ENCODE results near the gene IQCK.

IQCK gene

DNA sequence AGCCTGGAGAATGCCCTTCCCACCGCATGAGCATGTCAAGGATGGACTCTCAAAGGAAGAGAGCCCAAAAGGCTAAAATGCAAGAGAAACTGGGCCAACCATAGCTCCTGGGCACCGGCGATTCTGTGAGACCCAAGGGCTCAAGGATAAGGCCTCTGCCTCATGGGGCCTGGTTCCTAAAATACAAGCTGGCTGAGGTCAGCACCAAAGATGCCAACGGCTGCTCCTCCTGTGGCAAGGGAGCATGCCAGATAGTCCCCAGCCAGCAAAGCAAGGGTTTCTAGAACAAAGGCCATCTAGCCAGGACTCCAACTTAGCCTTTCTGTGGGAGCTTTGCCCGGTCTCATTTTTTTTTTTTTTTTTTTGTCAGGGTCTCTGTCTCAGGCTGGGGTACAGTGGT lies 146.5 kb downstream of the IQCK start:
- no peak for DNase-seq

DNA sequence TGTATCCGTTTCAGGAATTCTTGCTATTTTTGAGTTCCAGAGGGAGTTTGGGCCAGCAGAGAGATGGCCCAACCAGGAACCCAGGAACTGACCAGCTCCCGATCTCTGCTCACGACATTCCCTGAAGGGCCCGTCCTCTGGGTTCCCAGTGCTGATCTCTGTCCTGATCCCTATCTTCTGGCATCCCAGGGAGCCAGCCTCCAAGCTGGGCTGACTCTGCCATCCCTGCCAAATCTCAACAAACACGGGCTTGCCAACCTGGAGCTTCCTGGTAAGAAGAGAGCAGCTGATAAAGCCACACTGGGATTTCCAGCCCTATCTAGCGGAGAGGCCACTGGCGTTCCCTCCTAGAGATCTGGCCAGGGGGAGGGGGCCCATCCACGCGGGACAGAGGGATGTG lies 150.3 kb downstream of the IQCK start:
- no peak for DNase-seq

DNA sequence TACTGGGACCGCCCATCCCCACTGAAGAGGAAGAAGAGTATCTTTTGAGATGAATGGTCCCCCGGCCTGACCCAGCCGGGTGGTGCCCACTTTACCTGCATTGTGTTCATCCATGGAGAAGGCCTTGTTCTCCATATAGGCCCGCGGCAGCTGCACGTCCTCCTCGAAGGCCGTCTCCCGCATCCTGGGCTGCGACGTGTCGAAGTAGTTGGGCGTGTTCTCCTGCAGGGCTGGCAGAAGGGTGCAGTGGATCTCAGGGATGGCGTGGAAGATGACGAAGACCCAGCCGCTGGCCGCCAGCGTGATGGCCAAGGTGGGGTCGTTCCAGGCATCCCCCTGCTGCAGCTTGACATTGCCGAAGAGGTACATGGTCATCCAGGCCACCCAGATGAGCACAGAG lies 153.7 kb downstream of the IQCK start:
- DNase-seq: no peak

DNA sequence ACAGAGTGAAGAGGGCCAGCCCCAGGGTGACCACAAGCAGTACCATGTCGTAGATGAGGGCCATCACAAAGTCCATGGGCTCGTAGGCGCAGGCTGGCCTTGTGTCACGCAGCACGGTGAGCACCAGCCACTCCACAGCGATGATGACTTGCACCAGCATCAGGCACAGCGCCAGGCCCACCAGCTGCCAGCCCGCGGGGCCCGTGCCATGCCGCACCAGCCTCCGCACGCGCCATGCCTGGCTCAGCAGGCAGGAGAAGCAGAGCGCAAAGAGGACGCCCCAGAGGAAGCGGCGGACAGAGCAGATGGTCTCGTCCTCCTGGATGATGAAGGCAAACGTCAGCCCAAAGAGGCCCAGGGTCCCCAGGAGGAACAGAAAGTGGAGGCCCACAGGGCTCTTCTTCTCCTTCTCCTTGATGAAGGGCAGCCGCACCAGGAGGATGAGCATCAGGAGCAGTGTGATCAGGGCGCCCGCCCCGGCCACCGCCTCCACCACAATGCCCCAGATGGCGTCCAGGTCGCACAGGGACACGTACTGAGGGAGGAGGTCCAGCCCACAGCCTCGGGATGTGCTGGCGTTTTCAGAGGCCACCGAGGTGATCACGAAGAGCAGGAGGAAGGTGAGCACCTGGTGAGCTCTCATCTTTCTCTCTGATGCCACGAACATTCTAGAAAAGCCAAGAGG lies 154.2 kb downstream of the IQCK start:
- DNase-seq: no peak

DNA sequence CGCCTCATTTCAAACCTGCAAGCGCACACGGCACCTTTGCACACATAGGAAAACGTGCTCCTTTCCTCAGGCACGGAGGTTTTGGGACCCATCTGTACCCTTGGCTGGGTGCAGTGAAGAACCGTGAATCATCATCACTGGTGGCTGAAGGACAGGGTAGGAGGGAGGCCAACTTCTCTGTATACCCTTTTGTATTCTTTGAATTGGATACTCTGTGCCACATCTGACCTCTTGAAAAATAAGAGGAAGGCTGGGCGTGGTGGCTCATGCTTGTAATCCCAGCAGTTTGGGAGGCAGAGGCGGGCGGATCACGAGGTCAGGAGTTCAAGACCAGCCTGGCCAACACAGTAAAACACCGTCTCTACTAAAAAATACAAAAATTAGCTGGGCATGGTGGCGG lies 154.9 kb downstream of the IQCK start:
- DNase-seq: no peak

DNA sequence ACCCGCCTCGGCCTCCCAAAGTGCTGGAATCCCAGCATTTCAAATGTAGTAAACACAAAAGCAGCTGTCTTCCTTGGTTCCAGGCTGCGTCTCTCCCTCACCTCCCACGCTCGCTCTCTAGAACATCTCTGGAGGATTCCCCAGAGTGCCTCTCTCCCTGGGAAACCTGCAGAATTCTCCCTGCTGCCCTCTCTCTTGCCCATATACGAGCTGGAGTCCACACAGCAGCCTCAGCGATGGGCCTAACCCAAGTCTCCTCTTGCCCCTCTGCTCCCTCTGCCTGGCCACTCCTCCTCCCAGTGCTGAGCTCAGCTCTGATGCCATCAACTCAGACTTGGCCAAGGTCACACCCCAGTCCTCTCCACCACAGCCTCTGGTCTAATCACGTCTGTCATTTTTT lies 156.0 kb downstream of the IQCK start:
- DNase-seq: no peak

DNA sequence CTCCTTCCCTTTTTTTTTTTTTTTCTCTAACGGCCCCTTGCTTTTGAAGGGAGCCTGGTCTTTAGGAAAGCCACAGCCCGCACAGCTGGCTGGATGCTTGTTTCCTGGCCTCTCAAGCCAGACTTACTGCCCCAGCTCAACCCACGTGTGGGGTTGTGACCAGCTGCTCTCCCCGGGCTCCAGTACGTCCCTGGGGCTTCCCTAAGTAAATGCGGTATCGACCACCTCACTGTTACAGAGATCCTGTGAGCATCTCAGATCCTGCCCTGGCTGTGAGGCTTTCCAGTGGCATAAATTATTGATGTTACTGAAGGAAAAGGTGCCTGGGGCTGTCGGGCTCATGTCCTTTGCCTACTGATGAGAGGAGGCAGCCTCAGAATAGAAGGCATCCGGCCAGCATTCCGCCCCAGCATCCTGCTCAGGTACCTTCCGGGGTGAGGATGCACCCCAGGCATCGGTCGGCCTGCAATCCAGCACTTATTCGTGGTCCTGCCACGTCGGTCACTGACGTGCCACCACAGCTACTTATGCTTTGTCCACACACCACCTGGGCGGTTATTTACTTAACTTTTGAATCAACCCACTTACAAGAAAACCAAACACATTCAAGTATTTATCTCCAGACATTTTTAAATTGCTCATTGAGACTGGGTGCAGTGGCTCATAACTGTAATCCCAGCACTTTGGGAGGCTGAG lies 156.9 kb downstream of the IQCK start:
- peak in 1 of 2 experiments; percentile 11 for DNase-seq

DNA sequence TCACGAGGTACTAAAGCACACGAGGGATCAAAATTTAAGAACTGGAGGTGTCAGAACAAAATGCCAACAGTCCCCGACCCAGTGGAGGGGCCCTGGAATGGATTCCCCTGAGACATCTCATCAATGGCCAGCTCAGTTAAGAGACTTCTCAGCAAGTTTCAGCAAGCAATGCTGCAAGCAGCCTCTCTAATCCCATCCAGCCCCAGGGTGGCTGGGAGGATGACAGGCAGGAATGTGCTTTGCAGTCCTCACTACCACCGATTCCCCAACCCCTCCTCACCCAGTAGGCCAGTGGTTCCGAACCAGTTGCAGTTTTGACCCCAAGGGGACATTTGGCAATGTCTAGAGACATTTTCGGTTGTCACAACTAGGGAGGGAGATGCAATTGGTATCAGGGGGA lies 157.8 kb downstream of the IQCK start:
- DNase-seq: no peak

DNA sequence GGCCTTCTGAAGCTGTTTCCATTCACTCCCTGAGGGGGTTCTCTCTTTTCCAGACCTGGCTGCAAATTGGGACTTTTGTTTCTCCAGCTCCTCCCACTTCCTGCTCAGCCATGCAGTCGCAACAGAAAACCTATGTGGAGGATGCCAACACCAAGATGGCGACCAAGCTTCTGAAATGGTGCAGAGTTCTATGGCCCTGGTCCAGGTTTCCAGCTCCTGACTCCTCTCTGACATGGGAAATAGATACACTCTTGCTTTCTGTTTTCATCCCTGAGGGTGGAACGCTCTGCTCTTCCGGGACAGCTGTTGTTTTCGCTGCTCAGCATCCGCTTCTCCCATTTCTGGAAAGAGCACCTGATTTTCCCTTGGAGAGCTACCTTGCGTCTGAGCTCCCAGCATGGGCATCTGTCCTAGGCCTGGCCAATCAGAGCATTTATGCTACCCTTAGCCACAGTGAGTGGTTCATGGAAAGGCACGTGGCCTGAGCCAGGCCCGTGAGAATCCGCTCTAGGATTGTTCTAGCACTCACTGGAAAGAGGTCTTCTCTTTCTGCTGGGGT lies 158.5 kb downstream of the IQCK start:
- peak in 1 of 2 experiments; percentile 35 for DNase-seq

DNA sequence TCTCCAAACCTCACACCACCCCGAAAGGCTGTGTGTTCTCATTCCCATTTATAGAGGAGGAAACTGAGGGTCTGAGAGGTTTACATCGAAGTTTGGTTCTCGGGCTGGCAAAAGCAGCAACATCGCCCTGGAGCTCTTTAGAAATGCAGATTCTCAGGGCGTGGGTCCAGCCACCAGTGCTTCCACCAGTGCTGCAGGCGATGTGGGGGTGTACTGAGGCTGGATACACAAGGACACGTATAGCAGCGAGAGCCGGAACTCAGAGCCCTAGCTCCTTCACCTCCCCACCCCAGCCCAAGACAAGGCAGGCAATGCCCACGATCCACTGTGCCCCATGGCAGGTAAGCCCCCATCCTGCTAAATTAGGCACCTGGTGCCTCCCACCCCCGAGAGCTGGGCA lies 160.7 kb downstream of the IQCK start:
- DNase-seq: no peak

DNA sequence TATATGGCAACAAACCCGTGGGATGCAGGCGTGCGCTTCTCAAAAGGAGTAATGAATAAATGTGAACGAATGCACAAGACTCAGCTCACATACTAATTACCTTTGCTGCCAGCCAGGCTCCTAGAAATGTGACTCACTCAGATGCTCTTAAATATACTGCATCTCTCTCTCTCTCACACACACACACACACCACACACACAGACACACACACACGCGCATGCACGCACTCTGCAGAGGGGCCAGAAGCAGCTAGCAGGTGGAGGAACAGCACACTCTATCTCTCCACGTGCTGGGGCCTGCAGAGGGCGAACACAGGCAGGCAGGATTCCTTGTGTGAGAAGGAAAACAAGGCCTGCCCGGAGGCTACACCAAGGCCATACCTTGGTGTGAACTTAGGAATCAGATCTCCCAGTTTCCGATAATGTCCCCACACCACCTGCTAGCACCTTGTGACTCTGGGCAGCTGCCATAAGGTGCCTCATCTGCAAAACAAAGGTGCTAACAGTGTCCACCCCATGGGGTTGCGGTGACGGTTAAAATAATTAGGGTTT lies 161.2 kb downstream of the IQCK start:
- DNase-seq: peak; percentile 91 to 98

DNA sequence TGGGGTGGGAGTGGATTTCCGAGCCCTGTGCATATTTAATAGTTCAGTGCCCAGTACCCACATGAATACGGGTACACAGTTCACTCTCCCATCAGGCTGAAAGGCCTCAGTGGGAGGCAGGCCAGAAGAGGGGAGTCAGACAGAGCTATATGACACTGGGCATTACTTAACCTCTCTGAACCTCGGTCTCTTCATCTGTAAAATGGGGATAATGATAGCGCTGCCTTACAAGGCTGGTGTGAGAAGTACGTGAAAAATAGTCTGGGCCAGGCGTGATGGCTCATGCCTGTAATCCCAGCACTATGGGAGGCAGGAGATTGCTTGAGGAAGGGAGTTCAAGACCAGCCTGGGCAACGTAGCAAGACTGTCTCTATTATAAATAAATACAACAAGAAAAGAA lies 163.0 kb downstream of the IQCK start:
- no peak for DNase-seq

DNA sequence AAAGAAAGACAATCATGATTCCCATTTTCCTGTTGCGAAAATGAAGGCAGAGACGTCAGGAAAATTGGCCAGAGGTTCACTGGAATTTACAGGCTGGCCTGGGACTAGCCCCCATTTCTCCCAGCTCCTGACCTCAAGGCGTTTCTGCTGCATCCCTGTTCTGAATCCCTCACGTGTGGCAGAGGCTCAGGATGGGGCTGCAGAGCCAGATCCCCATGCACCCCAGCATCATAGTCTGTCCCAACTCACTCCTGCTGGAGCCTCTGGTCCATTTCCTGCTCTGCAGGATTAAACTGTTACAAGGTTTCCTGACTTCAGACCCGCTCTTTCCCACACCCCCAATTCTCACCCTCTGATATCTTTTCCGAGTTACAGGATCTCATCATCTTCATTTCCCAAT lies 163.7 kb downstream of the IQCK start:
- peak in 1 of 2 experiments; percentile 30 for DNase-seq

DNA sequence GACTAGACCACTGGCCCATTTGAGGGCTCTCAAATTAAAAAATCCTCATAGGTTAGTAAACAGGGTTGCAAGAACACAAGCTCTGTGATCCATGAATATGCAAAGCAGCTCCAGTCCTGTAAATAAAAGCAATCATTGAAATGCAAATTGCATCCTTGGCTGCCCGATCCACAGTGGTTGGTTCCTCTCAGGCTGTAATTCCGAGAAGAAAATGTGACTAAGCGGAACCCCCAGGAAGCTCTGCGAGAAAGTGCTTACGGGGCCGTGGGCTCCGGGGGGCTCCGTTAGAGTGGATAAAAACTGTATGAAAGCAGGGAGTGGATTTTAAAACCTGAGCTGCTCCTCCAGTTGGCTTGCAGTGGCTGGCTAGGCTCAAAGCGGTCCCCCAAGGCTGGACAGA lies 164.1 kb downstream of the IQCK start:
- peak in 1 of 2 experiments; percentile 30 for DNase-seq

DNA sequence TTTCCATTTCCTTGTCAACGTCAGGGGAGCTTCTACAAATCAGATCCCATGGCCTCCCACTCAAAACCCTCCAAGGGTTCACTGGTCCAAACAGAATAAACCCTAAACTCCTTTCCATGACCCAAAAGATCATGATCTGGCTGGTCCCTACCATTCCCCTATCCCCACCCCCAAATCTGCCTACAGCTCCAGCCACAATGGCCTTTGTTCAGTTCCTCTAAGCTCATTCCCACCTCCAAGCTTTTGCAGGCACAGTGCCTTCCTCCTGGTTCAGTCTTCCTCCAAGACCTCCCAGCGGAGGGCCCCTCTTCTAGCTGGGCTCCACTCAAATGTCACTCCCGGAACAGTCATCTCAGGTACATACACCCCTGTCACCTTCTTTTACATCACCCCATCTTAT lies 164.6 kb downstream of the IQCK start:
- DNase-seq: no peak

DNA sequence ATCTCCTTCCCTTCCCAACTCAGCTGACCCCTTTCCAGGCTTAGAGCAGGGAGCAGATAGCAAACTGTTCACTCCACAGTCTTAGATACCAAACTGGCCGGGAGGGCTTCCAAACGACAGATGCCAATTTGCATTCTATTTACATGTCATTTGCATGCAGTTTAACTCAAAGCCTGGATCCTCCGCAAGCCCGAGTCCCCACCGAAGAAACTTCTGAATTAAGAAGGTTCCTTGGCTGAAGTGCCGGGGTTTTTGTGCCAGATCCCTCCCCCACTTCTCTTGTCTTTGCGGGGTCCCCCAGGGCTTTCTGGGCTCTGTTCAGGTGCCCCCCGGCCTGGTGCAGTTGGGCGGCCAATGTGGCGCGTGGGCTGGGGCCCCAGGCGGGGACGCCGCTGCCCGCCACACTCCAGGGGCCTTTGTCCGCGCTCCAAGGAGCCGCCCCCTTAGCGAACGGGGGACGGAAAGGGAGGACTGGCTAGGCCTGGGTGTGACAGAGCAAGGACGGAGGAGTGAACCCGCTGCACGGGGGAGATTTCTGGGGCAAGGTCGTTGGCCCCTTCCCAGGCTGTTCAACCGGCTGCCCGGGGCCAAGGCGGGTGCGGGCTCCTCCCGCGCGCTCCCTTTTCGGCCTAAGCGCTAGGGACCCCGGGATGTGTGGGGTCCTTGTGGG lies 165.4 kb downstream of the IQCK start:
- peak; percentile 25 to 58 for DNase-seq

DNA sequence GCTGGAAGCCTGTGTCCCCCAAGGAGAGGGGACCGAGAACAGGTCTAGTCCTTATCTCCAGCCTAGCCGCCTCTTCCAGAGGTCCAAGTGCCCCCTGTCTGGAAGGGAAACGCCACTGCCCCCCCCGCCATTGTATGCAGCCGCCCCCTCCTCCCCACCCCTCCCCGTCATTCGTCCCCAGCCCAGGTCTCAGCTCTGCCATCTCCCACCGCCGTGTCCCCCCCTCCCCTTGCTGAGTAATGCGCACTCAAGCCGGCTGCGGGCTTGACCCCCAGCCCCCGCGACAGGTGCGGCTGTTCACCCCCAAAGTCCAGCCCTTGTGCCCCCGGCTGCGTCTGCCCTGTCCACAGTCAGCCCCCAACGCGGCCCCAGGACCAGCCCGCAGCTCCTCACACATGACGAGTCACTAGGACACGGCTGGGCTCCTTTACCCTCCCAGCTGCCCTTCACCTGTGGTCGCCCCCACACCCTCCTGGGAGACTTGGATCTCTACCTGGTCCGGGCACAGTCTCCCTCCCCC lies 166.0 kb downstream of the IQCK start:
- DNase-seq: peak in 1 of 2 experiments; percentile 38

DNA sequence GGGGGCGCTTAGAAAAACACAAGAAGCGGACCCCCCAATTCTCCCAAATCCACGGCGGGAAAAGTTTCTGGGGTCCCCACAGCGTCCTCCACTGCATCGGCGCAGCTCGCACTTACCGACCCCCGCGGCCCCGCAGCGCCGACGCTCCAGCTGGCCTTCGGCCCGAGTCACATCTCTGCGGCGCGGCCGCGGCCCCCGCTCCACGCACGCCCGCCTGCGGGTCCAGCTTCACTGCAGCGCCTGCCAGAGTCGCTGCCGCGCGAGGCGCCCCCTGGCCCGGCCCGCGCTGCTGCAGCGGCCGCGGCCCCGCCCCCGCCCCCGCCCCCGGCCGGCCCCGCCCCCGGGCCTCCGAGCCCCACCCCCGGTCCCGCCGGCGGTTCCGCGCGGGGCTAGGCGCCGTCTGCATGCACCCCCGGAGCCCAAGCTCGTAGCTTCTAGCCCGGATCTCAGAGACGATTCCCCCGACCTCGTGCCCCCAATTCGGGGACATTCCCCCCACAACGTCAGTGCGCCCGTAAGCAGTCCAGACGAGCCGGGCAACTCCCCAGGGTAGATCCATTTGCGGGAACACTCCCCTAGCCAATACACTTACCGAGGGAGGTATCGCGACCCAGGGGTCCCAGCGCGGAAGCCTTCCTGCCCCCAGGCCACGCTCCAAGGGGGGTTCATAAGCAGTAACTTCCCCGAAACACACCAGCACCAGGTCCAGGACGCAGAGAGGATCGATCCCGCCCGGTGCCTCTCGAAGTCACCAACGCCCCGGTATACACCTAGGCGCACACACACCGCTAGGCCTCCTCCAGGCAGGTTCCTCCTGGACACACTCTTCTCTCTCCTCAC lies 166.8 kb downstream of the IQCK start, which contains the start of gene GPRC5B:
Gene GPRC5B, minus strand, starts transcription at position 238 of the 840 bp plus-strand sequence. CDS start 12,003 bp downstream, outside the sequence.
- peak; percentile 46 to 47 for DNase-seq

DNA sequence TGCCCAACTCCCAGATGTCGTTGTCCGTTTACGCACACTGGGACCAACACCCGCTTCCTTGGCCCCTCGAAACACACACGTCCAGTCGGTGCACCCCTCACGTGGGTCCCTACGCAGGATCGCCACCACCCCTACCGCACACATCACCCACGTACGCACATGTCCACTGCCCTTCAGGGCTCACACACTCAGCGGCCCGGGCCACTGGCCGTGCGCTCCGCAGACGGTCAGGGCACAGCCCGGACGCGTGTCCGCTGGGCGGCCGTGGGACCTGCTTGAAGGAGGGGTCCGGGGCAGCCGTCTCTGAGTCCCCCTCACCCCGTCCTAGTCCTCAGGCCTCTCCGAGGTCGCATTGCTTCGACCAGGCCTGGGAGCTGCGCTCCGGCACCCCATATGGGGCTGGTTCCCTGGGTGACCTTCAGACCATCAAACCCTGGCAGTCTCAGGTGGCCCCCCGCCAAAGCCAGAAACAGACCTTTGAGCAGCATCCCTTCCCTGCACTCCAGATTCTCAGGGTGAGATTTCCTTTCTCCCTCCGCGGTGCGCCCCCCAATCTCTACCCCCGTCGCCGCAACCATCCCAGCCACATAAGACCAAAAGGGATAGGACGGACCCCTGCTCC lies 167.5 kb downstream of the IQCK start:
- no peak for DNase-seq

DNA sequence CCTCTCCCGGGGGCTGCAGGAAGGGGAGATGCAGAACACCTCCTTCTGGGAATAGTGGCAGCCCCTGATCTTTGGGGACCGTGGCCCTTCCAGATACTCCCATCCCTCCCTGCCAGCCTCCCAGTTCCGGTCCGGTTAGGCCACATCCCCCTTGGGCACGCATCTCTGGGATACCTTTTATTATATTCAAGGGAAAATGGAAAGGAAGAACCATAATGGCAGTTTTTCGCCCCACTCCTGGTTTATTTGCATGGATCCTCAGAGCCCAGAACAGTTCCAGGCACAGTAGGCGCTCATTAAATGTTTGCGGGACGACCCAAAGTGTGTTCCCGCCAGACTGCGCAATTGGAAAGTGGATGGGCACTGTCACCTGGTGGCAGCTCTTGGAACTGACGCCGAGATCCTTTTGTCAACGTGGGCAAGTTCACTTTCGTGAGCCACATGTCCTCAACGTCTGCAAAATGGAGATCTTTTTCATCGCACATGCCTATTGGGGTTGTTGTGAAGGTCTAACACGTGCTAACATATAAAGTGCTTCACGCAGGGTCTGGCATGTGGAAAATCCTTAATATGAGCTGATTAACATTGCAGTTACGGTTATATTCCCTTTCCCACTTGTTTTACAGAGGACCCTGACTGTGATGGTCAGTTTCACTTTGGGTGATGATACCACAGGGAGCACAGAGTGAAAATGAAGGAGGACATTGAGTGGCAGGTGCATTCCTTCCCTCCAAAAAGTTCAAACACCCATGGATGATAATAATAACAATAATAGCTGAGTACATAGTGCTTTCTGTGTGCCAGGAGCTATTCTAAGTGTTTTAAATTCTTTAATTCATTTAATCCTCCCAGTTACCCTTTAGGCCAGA lies 168.2 kb downstream of the IQCK start:
- peak; percentile 70 to 84 for DNase-seq

DNA sequence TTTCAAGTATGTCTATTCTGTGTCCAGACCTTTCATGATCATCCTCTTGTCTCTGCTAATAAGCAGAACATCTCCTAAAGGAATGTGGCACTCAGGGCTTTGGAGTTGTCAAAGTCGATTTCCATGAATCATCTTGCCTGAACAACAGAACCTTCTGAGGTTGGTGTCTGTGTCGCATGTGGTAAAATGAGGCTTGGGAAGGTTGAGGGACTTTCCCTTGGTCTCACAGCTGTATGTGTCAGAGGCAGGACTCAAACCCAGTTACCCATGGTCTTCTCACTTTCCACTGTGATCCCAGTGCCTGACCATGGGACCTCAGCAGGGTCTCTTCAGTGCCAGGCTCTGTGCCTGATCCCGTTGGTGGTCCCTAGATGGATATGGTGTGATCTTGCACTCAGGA lies 170.8 kb downstream of the IQCK start:
- no peak for DNase-seq

Data from NCI-H2081 (cell line).